ENCODE results near the gene PHF12. TPM values are rescaled to one million over a fixed set of nuclear protein-coding genes. Genes with fewer than 3 reads are reported as not detected.

PHF12 gene
- total and polyA plus RNA-seq, 2 of the 8 experiments (the other 6 are each of a cell fraction or from before 2014, with no cell fraction given) = 38.8 to 65.7 TPM

- no peak overlapping the region for H3K56ac ChIP-seq (replicated peaks; ENCODE audit: insufficient read length, low read depth, low read length)
- ChIA-PET POLR2A (ENCODE audit: partially characterized antibody) (interaction anchor here (0.7 to 1.9 kb wide), 8 partner anchors 8 to 145 kb away, joined by 3 to 10 read pairs (median 3); partner anchors contain the start of gene TLCD1), CTCF (ENCODE audit: partially characterized antibody) (interaction anchor here (0.6 to 2.0 kb wide), 14 partner anchors 7 to 196 kb away, joined by 3 to 8 read pairs (median 4); partner anchors contain the start of gene NEK8)
- H3K9me3 ChIP-seq (ENCODE audit: insufficient read depth in 2 of 2, low read depth in 1 of 2, low read length in 1 of 2) = no peaks in the 10 kb centered on the region
- FAIRE-seq (no peak), DNase-seq (ENCODE audit: low read depth in 1 of 2, low spot score in 2 of 2) (no peak)
- no peak overlapping the region for H2BK5ac ChIP-seq (ENCODE audit: low read depth, low read length)
- H2BK20ac ChIP-seq (ENCODE audit: low read length) = peak overlapping the region; percentile 86; the same call in 1 of the 2 replicates
- no peaks in the 10 kb centered on the region for H3K36me3 ChIP-seq (ENCODE audit: control insufficient read depth in 2 of 4, insufficient read depth in 4 of 4, low read length in 3 of 4)
- no peak overlapping the region for H3K14ac ChIP-seq (ENCODE audit: insufficient read length)
- H4K20me1 ChIP-seq (replicated peaks in 1 of 2; ENCODE audit: control insufficient read depth in 1 of 2, insufficient read depth in 2 of 2, low read length in 2 of 2) = peaks cover 0 to 1% of the 10 kb centered on the region in 2 experiments
- no peak overlapping the region; a peak in 1 of 7 replicates for H3K9ac ChIP-seq (replicated peaks in 1 of 4; ENCODE audit: extremely low read depth in 1 of 4, low read depth in 3 of 4, low read length in 3 of 4)
- whole genome bisulfite sequencing, 2 experiments (ENCODE audit: extremely low coverage in 1 of 2, insufficient coverage in 1 of 2, insufficient read length in 1 of 2, insufficient replicate concordance in 2 of 2, low coverage in 1 of 2, low lambda C conversion rate in 2 of 2, missing lambda C conversion rate in 1 of 2) = 95% methylated on average over 6 of the region's 6 CpGs; no CpG with 5 or more reads in 1 of the 2 experiments
- no peak overlapping the region for H3K27ac ChIP-seq (ENCODE audit: low read depth, low read length)
- H2AFZ ChIP-seq (ENCODE audit: low read length) = no peak overlapping the region
- no peak overlapping the region for H3K23ac ChIP-seq (ENCODE audit: insufficient read length)
- H3K4me1 ChIP-seq (replicated peaks in 1 of 4; ENCODE audit: control insufficient read depth in 3 of 4, insufficient read depth in 4 of 4, low read length in 3 of 4) = no peaks in the 10 kb centered on the region
- no peaks in the 10 kb centered on the region for H3K79me1 ChIP-seq (ENCODE audit: low read depth, low read length)
- H2AK5ac ChIP-seq (ENCODE audit: low read depth, low read length) = no peak overlapping the region
- H3K4me2 ChIP-seq (ENCODE audit: insufficient read depth in 1 of 2, low read depth in 2 of 2, low read length in 2 of 2) = no peak overlapping the region
- H3K4me3 ChIP-seq (ENCODE audit: extremely low read depth in 1 of 4, insufficient read depth in 2 of 4, low read depth in 3 of 4, low read length in 4 of 4) = no peak overlapping the region
- no peak overlapping the region for H2BK120ac ChIP-seq (replicated peaks; ENCODE audit: low read depth, low read length)
- no peak overlapping the region for H4K5ac ChIP-seq (ENCODE audit: insufficient read length, low read depth, low read length)
- no peak overlapping the region for H3K18ac ChIP-seq (ENCODE audit: extremely low read depth, low read length)
- H2BK15ac ChIP-seq (ENCODE audit: low read length) = peak overlapping the region; percentile 53; the same call in 1 of the 2 replicates
- H2BK12ac ChIP-seq (ENCODE audit: low read depth, low read length) = 0 out of 2 replicates have a peak overlapping the region, but pooled peaks have one; percentile 39
- TF ChIP-seq YY1 (IDR thresholded peaks at IDR 0.05; ENCODE audit: low read depth, low read length) (no peak), TCF12 (IDR thresholded peaks at IDR 0.05; ENCODE audit: low read depth, low read length) (no peak), RBBP5 (IDR thresholded peaks at IDR 0.05; ENCODE audit: borderline replicate concordance, low read depth, low read length) (no peak), TEAD4 (IDR thresholded peaks at IDR 0.05; ENCODE audit: low read depth, low read length) (no peak), GTF2F1 (IDR thresholded peaks at IDR 0.05; ENCODE audit: borderline replicate concordance, low read depth, low read length) (no peak), RXRA (IDR thresholded peaks at IDR 0.05; ENCODE audit: insufficient read depth, low read depth, low read length) (no peak), CHD2 (IDR thresholded peaks at IDR 0.05; ENCODE audit: low read length) (no peak), JUND (IDR thresholded peaks at IDR 0.05; ENCODE audit: low read length) (no peak), ATF2 (IDR thresholded peaks at IDR 0.05; ENCODE audit: low read length) (no peak), KDM4A (IDR thresholded peaks at IDR 0.05; ENCODE audit: low read depth, low read length, severe bottlenecking) (no peak)
- no peak overlapping the region for H4K91ac ChIP-seq (replicated peaks; ENCODE audit: insufficient read length, low read length)
- no peak overlapping the region for H4K8ac ChIP-seq (ENCODE audit: extremely low read depth, insufficient read depth, low read length)
- no peak overlapping the region for H3K4ac ChIP-seq (replicated peaks; ENCODE audit: insufficient read length, low read depth, low read length)
- peaks cover 0 to 4% (median 0%) of the 10 kb centered on the region in 4 experiments; a peak in 2 of 7 replicates for H3K27me3 ChIP-seq (replicated peaks in 1 of 4; ENCODE audit: control insufficient read depth in 3 of 4, extremely low read depth in 1 of 4, insufficient read depth in 3 of 4, low read length in 3 of 4)
- no peaks in the 10 kb centered on the region for H3K79me2 ChIP-seq (ENCODE audit: control insufficient read depth in 1 of 2, insufficient read depth in 2 of 2, low read length in 2 of 2)
- H3K23me2 ChIP-seq (ENCODE audit: low read depth, low read length) = no peaks in the 10 kb centered on the region
These were observed 80.2 kb downstream of the PHF12 start for GRCh38 chr17:28871056-28871579.
